Measurements from ENCODE around the gene MYBPC2. TPM values are rescaled to one million over a fixed set of nuclear protein-coding genes. Genes with fewer than 3 reads are reported as not detected.
A peak's percentile ranks its signal among the peaks of the same experiment; 100 is the strongest.

Gene MYBPC2
- total and polyA plus RNA-seq, 9 of the 15 experiments (the other 6 are each of a cell fraction or from before 2014, with no cell fraction given) = 0.01 to 0.14 (median 0.04) TPM; not detected in 6

DNA sequence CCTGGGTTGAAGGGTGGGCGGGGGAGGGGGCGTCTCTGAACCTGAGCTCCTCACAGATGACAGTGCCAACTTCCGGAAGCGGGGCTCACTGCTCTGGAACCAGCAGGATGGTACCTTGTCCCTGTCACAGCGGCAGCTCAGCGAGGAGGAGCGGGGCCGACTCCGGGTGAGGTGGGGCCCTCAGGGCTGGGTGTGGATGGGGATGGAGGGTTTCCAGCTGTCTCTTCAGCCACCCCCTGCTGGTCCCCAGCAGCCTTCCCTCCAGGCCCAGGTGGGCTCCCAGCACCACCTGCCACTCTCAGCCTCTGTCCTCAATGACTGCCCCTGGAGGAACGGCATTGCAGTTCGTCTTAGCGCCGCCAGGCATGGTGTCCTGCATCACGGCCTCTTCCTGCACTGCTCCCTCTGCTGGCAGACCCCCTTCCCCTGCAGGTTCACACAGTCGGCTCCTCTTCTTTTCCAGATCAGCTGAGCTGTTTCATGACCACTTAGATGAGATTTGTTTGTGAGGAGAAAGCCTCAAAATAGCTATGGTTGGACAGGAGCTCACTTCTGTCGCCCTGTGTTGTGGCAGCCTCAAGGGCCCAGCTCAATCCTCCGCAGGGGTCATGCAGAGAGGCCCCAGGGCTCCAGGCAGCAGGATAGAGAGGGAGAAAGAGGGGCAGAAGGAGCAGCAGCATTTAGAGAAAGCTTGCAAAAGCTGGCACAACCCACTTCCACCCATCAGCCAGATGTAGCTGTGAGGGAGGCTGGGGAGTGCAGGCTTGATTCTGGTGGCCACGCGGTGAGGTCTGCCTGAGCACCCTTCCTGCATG, 46.4 kb downstream of the MYBPC2 start (continued):
- no peak for TF ChIP-seq PHF21A (IDR thresholded peaks at IDR 0.05; ENCODE audit: borderline replicate concordance, low read depth)
- no peak for TF ChIP-seq NFYB (IDR thresholded peaks at IDR 0.05; ENCODE audit: extremely low read depth, insufficient read length)
- TF ChIP-seq, protein P1, sequence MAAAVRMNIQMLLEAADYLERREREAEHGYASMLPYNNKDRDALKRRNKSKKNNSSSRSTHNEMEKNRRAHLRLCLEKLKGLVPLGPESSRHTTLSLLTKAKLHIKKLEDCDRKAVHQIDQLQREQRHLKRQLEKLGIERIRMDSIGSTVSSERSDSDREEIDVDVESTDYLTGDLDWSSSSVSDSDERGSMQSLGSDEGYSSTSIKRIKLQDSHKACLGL (CRISPR knock-in tag; IDR thresholded peaks at IDR 0.05; ENCODE audit: borderline replicate concordance, poor library complexity, severe bottlenecking) = no peak
- TF ChIP-seq MNT (conservative IDR thresholded peaks at IDR 0.05) = no peak
- no peak for TF ChIP-seq DNMT1 (IDR thresholded peaks at IDR 0.05)
- no peak for TF ChIP-seq ZNF407 (IDR thresholded peaks at IDR 0.05; ENCODE audit: low read depth)
- no peak for TF ChIP-seq ZNF239 (CRISPR knock-in tag; IDR thresholded peaks at IDR 0.05)
- no peak for TF ChIP-seq USF2 (CRISPR knock-in tag; IDR thresholded peaks at IDR 0.05)
- TF ChIP-seq SIRT6 (IDR thresholded peaks at IDR 0.05; ENCODE audit: low read depth, low read length) = no peak
- TF ChIP-seq PHB2 (IDR thresholded peaks at IDR 0.05; ENCODE audit: low read depth) = no peak
- TF ChIP-seq FOS (IDR thresholded peaks at IDR 0.05; ENCODE audit: extremely low read depth, insufficient read length) = no peak
- no peak for TF ChIP-seq KDM4B (IDR thresholded peaks at IDR 0.05; ENCODE audit: borderline replicate concordance in 2 of 2, low read depth in 1 of 2)
- TF ChIP-seq ELF1 (tag; IDR thresholded peaks at IDR 0.05) = 0 out of 2 replicates have a peak, but pooled peaks have one; percentile 33
- no peak for TF ChIP-seq ZFP1 (CRISPR knock-in tag; IDR thresholded peaks at IDR 0.05)
- TF ChIP-seq MAZ (CRISPR knock-in tag; conservative IDR thresholded peaks at IDR 0.05 in 1 of 2, IDR thresholded peaks at IDR 0.05 in 1 of 2) = 0 out of 4 replicates have a peak, but pooled peaks of 1 of the 2 experiments have one; percentile 22

All from K562 (cell line).